GM21825 (cell line): ENCODE data around the gene PPP2R3B.
"Not testable (repeated sequence)": the region's sequence is repeated elsewhere in the genome, so short reads cannot be mapped to it uniquely, and the experiment has no call there.

Experiments used
- ATAC-seq: cut with Tn5 transposase; IDR thresholded peaks from one replicate; pipeline ENCODE4 v1.9.1; 2021; ENCODE audit warnings: mild to moderate bottlenecking, moderate library complexity; ENCODE audit not compliant: unreplicated experiment

Gene PPP2R3B

GRCh38 chrX:307261-308111, 79.2 kb downstream of the PPP2R3B start:
- no peak for ATAC-seq

- ATAC-seq, result not testable (repeated sequence)
These were observed 80.0 kb downstream of the PPP2R3B start for GRCh38 chrX:306614-307251.

- ATAC-seq, result not testable (repeated sequence)
These were observed 80.7 kb downstream of the PPP2R3B start for GRCh38 chrX:305781-306613.

- no peak for ATAC-seq
These were observed 83.7 kb downstream of the PPP2R3B start for GRCh38 chrX:302975-303374.

- ATAC-seq, result no peak
These were observed 86.4 kb downstream of the PPP2R3B start for GRCh38 chrX:300334-300733.

- ATAC-seq, result no peak
These were observed 87.7 kb downstream of the PPP2R3B start for GRCh38 chrX:298993-299392.

- no peak for ATAC-seq
These were observed 91.6 kb downstream of the PPP2R3B start for GRCh38 chrX:295136-295535.

GRCh38 chrX:292900-293897, 93.5 kb downstream of the PPP2R3B start:
- ATAC-seq, result no peak

- ATAC-seq, result no peak
These were observed 95.3 kb downstream of the PPP2R3B start for GRCh38 chrX:291411-291901.

GRCh38 chrX:290476-291166, 96.1 kb downstream of the PPP2R3B start:
- no peak for ATAC-seq

GRCh38 chrX:288561-288991, 98.1 kb downstream of the PPP2R3B start:
- ATAC-seq, result no peak

- ATAC-seq, result no peak
These were observed 99.0 kb downstream of the PPP2R3B start for GRCh38 chrX:287670-288069.

- ATAC-seq, result no peak
These were observed 101.5 kb downstream of the PPP2R3B start for GRCh38 chrX:285076-285677.
